Measurements from ENCODE around the gene VWF. TPM values are rescaled to one million over a fixed set of nuclear protein-coding genes. Genes with fewer than 3 reads are reported as not detected.

VWF gene
- total RNA-seq, 2 donors from 2014 or later, result 164 to 251 TPM

DNA sequence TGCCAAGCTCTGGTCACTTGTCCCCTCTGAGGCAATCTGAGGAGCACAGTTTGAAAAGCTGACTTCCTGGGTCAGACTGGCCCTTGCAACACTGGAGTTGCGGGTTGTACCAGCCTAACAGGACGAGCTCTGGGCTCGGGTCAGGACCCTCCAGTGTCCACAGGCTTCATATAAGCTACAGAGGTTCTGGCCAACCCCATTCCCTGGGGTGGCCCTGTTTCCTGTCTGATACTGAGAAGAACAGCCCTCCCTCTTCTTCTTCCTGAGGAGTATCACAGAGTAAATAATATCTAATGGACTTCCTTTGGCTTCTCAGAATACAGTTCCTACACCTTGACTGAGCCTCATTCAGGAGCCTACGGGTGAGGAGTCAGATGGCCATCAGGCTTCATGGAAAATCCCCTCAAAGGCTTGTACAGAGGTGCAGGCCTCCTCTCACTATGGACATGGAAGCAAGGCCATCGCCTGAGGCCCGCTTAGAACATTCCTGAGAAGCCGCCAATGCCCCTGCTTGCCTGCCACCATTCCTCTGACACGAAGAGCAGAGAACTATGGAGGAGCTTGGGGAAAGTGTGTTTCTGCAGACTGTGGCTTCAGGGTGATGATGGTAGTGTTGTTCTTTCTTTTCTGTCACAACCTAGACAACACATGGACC is 150.9 kb downstream of the VWF start:
- H3K4me3 ChIP-seq, result no peak overlapping the region
- no peaks in the 10 kb centered on the region for H3K4me1 ChIP-seq (ENCODE audit: control insufficient read depth in 1 of 2, low read depth in 2 of 2)
- ATAC-seq (ENCODE audit: insufficient number of reproducible peaks, low FRiP score, low read depth) (no peak), DNase-seq (ENCODE audit: low spot score) (no peak)
- no peak overlapping the region for H3K27ac ChIP-seq
- no peaks in the 10 kb centered on the region for H3K9me3 ChIP-seq
- no peaks in the 10 kb centered on the region for H3K36me3 ChIP-seq
- H3K27me3 ChIP-seq (replicated peaks; ENCODE audit: insufficient read depth), result no peaks in the 10 kb centered on the region
- TF ChIP-seq, protein P1, sequence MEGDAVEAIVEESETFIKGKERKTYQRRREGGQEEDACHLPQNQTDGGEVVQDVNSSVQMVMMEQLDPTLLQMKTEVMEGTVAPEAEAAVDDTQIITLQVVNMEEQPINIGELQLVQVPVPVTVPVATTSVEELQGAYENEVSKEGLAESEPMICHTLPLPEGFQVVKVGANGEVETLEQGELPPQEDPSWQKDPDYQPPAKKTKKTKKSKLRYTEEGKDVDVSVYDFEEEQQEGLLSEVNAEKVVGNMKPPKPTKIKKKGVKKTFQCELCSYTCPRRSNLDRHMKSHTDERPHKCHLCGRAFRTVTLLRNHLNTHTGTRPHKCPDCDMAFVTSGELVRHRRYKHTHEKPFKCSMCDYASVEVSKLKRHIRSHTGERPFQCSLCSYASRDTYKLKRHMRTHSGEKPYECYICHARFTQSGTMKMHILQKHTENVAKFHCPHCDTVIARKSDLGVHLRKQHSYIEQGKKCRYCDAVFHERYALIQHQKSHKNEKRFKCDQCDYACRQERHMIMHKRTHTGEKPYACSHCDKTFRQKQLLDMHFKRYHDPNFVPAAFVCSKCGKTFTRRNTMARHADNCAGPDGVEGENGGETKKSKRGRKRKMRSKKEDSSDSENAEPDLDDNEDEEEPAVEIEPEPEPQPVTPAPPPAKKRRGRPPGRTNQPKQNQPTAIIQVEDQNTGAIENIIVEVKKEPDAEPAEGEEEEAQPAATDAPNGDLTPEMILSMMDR (IDR thresholded peaks at IDR 0.05), result no peak

DNA sequence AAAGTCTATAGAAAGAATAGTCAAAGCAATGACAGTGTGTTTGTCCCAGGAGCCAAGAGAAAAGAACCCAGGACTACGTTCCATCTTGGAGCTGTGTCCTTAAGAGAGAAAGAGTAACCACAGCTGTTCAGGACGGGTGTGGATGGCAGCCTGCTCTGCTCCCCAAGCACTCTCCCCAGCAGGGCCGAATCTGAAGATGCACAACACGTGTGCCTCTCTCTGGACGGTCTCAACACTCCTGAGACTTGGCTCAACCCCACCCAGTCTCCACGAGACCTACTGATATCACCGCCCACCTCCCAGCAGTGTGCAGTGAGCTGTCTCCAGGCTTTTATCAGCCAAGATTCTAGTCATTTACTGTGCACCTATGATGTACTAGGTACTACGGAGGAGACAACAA is 152.1 kb downstream of the VWF start:
- no peak for DNase-seq (ENCODE audit: low spot score)
- Histone ChIP-seq H3K9me3 (no peaks in the 10 kb centered on the region), H3K27me3 (replicated peaks; ENCODE audit: insufficient read depth) (no peaks in the 10 kb centered on the region), H3K4me1 (ENCODE audit: control insufficient read depth in 1 of 2, low read depth in 2 of 2) (no peaks in the 10 kb centered on the region), H3K4me3 (no peak overlapping the region), H3K36me3 (no peaks in the 10 kb centered on the region), H3K27ac (no peak overlapping the region)
- ATAC-seq (ENCODE audit: insufficient number of reproducible peaks, low FRiP score, low read depth), result no peak
- TF ChIP-seq, protein P1 (IDR thresholded peaks at IDR 0.05), result no peak

DNA sequence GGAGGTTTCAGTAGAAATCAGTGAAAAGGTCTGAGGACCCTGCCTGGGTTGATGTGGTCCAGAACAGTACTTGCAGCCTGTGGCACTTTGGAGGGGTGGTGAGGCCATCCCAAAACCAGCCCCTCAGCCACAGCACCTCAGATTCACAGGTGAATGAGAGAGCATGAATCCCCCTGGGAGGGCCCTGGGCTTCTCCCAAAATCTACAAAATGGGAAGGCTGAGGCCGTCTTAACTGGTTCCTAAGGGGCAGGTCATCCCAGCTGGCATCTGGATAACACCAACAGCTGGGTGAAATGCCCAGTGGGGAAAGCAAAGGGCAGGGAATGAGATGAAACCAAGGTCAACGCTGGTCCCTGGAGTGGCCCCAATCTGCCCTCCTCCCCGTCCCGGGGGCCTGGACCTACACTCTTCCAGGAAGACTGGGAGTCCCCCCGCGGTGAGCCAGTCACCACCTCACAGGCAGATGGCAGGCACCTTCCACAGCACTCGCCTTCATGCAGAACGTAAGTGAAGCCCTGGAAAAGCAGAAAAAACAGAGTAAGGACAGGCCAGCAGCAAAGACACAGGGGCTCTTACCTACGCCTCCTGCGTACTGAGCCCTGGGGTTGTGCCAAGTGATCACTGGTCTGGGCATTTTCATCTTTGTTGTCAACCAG is 153.1 kb downstream of the VWF start:
- ATAC-seq (ENCODE audit: insufficient number of reproducible peaks, low FRiP score, low read depth) (no peak), DNase-seq (ENCODE audit: low spot score) (no peak)
- Histone ChIP-seq H3K36me3 (no peaks in the 10 kb centered on the region), H3K27ac (no peak overlapping the region), H3K27me3 (replicated peaks; ENCODE audit: insufficient read depth) (no peaks in the 10 kb centered on the region), H3K9me3 (no peaks in the 10 kb centered on the region), H3K4me3 (no peak overlapping the region), H3K4me1 (ENCODE audit: control insufficient read depth in 1 of 2, low read depth in 2 of 2) (no peaks in the 10 kb centered on the region)
- TF ChIP-seq, protein P1 (IDR thresholded peaks at IDR 0.05), result no peak

DNA sequence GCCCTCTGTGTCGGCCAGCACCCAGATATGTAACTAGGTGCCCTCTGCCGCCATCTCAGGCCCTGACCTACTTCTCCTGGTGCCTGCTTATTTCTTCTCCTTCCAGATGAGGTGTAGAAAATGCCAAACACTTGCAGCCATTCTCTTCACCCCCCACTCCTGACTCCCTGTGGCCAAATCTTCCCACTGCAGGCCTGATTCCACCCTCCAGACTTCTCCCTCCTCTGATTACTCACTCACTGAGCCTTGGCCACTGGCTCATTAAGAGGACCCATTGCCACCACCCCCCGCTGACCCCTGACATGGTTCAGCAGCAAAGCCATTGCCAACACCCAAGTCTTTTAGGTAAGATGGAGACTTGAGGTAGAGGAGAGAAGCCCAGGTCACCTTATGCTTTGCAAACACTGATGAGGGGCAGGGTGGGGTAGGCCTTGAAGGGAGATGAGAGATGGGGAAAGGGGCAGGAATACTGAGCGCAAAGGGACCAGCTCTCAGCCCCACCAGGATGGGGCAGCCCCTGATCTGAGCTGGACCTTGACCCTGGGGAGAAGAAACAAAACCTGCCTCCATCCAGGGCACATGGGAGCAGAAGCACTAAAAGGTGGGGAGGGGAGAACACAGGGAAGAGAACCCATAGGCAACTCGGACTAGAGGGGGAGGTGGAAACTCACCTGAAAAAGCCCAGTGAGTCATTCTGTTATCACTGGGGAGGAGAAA is 154.3 kb downstream of the VWF start:
- no peak for DNase-seq (ENCODE audit: low spot score)
- ATAC-seq (ENCODE audit: insufficient number of reproducible peaks, low FRiP score, low read depth), result no peak
- Histone ChIP-seq H3K27ac (no peak overlapping the region), H3K9me3 (no peaks in the 10 kb centered on the region), H3K4me1 (ENCODE audit: control insufficient read depth in 1 of 2, low read depth in 2 of 2) (no peaks in the 10 kb centered on the region), H3K27me3 (replicated peaks; ENCODE audit: insufficient read depth) (no peaks in the 10 kb centered on the region), H3K36me3 (no peaks in the 10 kb centered on the region), H3K4me3 (no peak overlapping the region)
- TF ChIP-seq, protein P1 (IDR thresholded peaks at IDR 0.05), result no peak
